NT2/D1 (cell line): ENCODE results near the gene NDUFAF7.

ENCODE experiments used
- SUZ12 ChIP-seq: IDR thresholded peaks from 2 replicates; pipeline ENCODE4 v1.6.1; 2011; ENCODE audit not compliant: insufficient read length, insufficient read depth; ENCODE audit errors: extremely low read depth
- YY1 ChIP-seq: IDR thresholded peaks from 2 replicates; pipeline ENCODE4 v1.6.1; 2011; ENCODE audit not compliant: insufficient read length, insufficient read depth
- ZNF274 ChIP-seq: IDR thresholded peaks from 2 replicates; pipeline ENCODE4 v1.6.1; 2011; ENCODE audit warnings: mild to moderate bottlenecking, low read depth, low read length

- no peak for TF ChIP-seq SUZ12
- no peak for TF ChIP-seq ZNF274
- TF ChIP-seq YY1 = no peak
Measured at GRCh38 chr2:37224063-37224462, 7.4 kb upstream of the NDUFAF7 start.
